Spinal cord (tissue), 10 donors: ENCODE data around the gene SALL1. TPM values are rescaled to one million over a fixed set of nuclear protein-coding genes. Genes with fewer than 3 reads are reported as not detected.

Experiments
- DNase-seq, 6 donors: peaks; one replicate each; pipeline versions ENCODE4 v3.0.0 to v3.0.0-alpha.2; 2013 to 2015; ENCODE audit warnings: low spot score in 6 of 6, low read depth in 4 of 6
- H3K27ac ChIP-seq: one replicate; pipeline ENCODE4 v1.5.1; 2013; ENCODE audit warnings: low read depth, low read length, control low read depth
- H3K27me3 ChIP-seq: one replicate; pipeline ENCODE4 v1.6.1; 2013; ENCODE audit warnings: low read length; ENCODE audit not compliant: control insufficient read depth, insufficient read depth
- H3K36me3 ChIP-seq: one replicate; pipeline ENCODE4 v1.6.1; 2013; ENCODE audit warnings: low read length; ENCODE audit not compliant: control insufficient read depth, insufficient read depth
- H3K4me1 ChIP-seq: one replicate; pipeline ENCODE4 v1.6.1; 2013; ENCODE audit warnings: low read length; ENCODE audit not compliant: control insufficient read depth, insufficient read depth
- H3K4me3 ChIP-seq: one replicate; pipeline ENCODE4 v1.5.1; 2013; ENCODE audit warnings: low read depth, low read length, control low read depth
- H3K9me3 ChIP-seq: one replicate; pipeline ENCODE4 v1.6.1; 2013; ENCODE audit warnings: low read length; ENCODE audit not compliant: control insufficient read depth, insufficient read depth
- WGBS: methylation state at CpG from one replicate; pipeline ENCODE4 v1.1.5; 2013; ENCODE audit warnings: missing lambda C conversion rate; ENCODE audit not compliant: insufficient coverage; 5-methylcytosine and 5-hydroxymethylcytosine counted together
- polyA plus RNA-seq, 2 donors: library from polyadenylated mRNA; unstranded; fragments of 120-200 nt; gene quantifications; one replicate each; pipeline ENCODE4 v1.2.1, GENCODE V29; 2013; ENCODE audit not compliant: insufficient read length in 2 of 2
- total RNA-seq, 2 donors: library from RNA; depleted of rRNA in 1 of 2; stranded (reverse); fragments of 120-200 nt in 1 of 2; fragments of >200 nt in 1 of 2; gene quantifications; one replicate each; pipeline versions ENCODE4 v1.2.3 to v1.2.4, GENCODE V29; 2013 to 2014
- donor health status: healthy.

Gene SALL1
- total and polyA plus RNA-seq, 4 donors: 14.7 to 98.7 (median 48.5) TPM

DNA sequence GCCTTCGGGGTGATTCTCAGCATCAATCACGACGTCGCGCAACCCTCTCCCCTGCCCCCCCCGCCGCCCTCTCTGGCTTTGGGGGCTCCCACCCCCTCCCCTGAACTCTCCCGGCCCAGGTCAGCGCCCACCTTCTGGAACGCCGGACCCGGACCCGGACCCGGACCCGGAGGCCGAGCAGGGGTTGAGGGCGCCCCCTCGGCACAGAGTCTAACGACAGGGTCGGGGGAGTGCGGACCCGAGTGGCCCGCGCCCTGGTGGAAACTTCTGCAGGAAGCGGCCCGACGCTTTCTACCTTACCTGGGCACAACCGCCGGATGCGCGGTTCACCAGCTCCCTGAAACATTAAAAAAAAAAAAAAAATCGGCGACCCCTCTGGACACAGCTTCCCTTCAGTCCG lies 16.2 kb downstream of the SALL1 start:
- peaks cover 20% of the 10 kb centered on the region for H3K27me3 ChIP-seq
- no peak for DNase-seq
- 36% methylated on average over 27 of the region's 34 CpGs for WGBS
- H3K36me3 ChIP-seq: peaks cover 27% of the 10 kb centered on the region
- no peak overlapping the region for H3K27ac ChIP-seq
- H3K4me3 ChIP-seq: no peak overlapping the region
- H3K4me1 ChIP-seq: peaks cover 50% of the 10 kb centered on the region
- H3K9me3 ChIP-seq: no peaks in the 10 kb centered on the region

DNA sequence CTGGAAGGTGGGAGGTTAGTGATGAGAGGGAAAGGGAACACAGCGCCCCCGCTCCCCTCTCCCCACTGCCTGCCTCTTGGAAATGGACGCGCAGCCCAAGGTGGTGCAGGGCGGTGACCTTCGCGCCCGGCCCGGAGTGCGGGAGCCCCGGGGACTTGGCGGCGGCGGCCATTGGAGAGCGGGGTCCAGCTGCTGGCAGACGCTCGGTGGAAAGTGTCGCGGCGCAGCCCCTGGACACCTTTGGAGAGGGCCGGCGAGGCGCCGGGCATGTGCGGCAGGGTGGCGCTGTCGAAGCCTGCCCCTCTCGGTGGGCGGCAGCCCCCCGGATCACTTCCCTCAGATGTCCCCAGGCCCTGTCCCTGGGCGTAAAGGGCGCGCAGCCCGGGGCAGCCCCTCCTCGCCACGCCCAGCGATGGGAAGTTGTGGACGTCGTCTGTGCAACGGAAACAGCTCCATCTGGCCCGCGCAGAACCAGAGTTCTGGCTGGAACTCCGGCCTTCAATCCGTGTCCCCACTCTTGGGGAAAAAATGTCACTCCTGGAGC lies 16.7 kb downstream of the SALL1 start:
- H3K4me1 ChIP-seq: peaks cover 45% of the 10 kb centered on the region
- 16% methylated on average over 43 of the region's 44 CpGs for WGBS
- peaks cover 20% of the 10 kb centered on the region for H3K27me3 ChIP-seq
- peak overlapping the region; percentile 61 for H3K27ac ChIP-seq
- no peak overlapping the region for H3K4me3 ChIP-seq
- DNase-seq: peak in 1 of 6 donors; percentile 13
- no peaks in the 10 kb centered on the region for H3K9me3 ChIP-seq
- H3K36me3 ChIP-seq: peaks cover 21% of the 10 kb centered on the region

DNA sequence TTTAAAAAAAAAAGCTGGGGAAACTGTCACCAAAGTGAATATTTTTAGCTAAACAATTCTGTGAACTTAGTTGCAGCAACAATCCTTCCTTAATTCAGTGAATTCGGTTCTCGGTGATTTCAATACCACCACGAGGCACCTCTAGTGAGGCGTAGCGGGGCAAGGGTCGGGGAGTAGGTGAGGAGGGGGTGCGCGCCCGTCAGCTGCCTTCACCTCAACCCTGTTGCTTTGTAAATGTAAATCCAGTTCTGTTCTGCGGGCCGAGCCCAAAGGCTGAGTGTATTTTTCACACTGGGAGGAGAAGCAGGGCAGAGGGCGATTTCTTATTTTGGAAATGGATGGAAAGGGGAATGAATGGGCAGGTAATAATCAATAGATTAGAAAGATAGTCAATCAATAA lies 17.4 kb downstream of the SALL1 start:
- Histone ChIP-seq H3K4me1 (peaks cover 46% of the 10 kb centered on the region), H3K9me3 (no peaks in the 10 kb centered on the region), H3K4me3 (no peak overlapping the region), H3K27ac (peak overlapping the region; percentile 61), H3K36me3 (peaks cover 18% of the 10 kb centered on the region), H3K27me3 (peaks cover 20% of the 10 kb centered on the region)
- DNase-seq: no peak
- WGBS: 27% methylated on average over 6 of the region's 12 CpGs

DNA sequence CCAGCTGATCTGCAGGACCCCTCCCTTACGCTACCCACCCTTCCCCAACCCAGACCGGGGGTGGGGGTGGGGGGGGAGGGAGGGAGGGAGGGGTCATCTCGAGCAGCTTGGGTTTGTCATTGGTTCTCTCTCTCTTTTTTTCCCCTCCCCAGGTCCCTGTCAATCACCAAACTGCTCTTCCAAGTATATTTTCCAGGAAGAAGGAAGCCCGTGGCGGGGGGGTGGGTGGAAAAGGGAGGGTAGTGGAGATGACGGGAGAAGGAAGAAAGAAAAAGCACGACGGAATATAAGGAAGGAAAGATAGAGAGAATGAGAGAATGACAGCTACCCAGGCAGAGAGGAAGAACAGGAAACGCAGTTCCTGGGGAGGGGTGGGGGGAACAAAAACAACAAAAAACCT lies 17.9 kb downstream of the SALL1 start:
- Histone ChIP-seq H3K27me3 (peaks cover 20% of the 10 kb centered on the region), H3K27ac (peak overlapping the region; percentile 61)

DNA sequence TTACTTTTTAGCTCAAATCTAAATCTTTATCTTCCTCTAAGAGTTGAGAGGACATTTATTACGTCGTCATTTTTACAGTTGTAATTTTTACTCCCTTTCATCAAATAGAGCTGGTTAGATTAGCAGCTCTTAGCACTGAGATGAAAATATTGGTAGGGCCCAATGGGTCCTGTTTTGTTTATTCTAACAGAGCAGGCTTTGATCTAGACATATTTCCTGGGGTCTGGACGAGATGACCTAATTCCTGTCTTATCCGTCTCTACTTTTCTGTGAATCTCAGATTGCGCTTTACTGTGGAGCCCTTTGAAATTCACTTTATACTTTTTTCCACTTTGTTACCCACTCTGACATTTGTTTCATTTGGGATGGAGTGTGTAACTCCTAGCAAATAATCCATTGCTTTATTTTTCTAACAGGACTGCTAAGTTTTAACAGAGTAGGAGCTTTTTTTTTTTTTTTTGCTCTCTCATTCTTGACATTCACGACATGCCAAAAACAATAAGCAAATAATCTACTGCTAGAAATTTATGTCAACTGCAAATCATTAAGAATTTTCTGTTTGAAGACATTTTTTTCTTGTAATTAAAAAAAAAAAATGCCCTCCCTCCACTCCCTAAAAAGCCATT lies 18.5 kb downstream of the SALL1 start:
- no peak for DNase-seq
- H3K36me3 ChIP-seq: peaks cover 14% of the 10 kb centered on the region
- peaks cover 20% of the 10 kb centered on the region for H3K27me3 ChIP-seq
- no CpG with 5 or more reads among the region's 6 CpGs for WGBS
- H3K9me3 ChIP-seq: no peaks in the 10 kb centered on the region
- peaks cover 40% of the 10 kb centered on the region for H3K4me1 ChIP-seq
- no peak overlapping the region for H3K4me3 ChIP-seq
- H3K27ac ChIP-seq: peak overlapping the region; percentile 11

More for the DNA sequence above, 17.9 kb downstream of the SALL1 start:
- peaks cover 41% of the 10 kb centered on the region for H3K4me1 ChIP-seq
- 24% methylated on average over 3 of the region's 9 CpGs for WGBS
- no peak overlapping the region for H3K4me3 ChIP-seq
- H3K9me3 ChIP-seq: no peaks in the 10 kb centered on the region
- H3K36me3 ChIP-seq: peaks cover 15% of the 10 kb centered on the region
- DNase-seq: no peak

DNA sequence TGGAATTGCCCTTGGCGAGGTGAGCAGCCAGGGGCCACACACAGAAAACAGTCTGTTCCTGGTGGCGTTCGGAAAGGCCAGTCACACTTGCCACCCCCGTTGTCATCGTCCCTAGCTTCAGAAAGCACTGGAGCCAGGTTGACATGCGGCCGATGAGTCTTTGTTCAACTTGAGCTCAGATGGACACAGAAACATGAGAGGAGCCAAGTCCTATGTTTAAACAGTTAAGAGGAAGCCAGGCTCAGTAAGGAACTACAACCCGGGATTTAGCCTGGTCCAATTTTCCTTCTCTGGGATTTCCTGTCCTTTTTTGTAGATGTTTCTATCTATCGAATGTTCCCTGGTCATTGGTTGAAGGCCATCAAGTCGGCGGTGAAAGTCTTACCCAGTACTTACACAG lies 19.5 kb downstream of the SALL1 start:
- 89% methylated on average over 11 of the region's 11 CpGs for WGBS
- Histone ChIP-seq H3K27ac (peak overlapping the region; percentile 11), H3K4me3 (no peak overlapping the region), H3K36me3 (peaks cover 9% of the 10 kb centered on the region), H3K27me3 (peaks cover 20% of the 10 kb centered on the region), H3K9me3 (no peaks in the 10 kb centered on the region), H3K4me1 (peaks cover 32% of the 10 kb centered on the region)
- no peak for DNase-seq

DNA sequence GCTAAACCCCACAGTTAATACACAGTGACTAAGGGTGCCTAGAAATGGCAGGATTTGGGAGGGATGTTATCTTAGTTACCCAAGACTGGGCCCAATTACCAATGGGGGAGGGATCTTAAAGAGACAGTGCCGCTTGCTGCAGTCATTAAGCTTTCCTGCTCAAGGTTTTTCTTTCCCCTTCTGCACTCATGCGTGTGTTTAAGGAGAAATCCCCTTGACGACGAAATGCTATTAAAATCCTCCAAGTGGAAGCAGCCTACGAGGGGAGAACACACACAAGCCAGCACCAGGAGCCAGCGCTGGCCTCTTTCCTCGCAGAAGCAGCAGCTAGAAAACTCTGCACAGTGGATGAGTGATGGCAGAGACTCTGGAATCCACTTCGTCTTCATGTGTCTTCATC lies 22.0 kb downstream of the SALL1 start:
- peaks cover under 1% of the 10 kb centered on the region for H3K36me3 ChIP-seq
- H3K4me1 ChIP-seq: peaks cover 21% of the 10 kb centered on the region
- H3K4me3 ChIP-seq: no peak overlapping the region
- DNase-seq: peak in 3 of 6 donors; percentile 66 to 88 (median 80)
- peaks cover 10% of the 10 kb centered on the region for H3K27me3 ChIP-seq
- peak overlapping the region; percentile 38 for H3K27ac ChIP-seq
- H3K9me3 ChIP-seq: no peaks in the 10 kb centered on the region
- WGBS: 17% methylated on average over 5 of the region's 8 CpGs

DNA sequence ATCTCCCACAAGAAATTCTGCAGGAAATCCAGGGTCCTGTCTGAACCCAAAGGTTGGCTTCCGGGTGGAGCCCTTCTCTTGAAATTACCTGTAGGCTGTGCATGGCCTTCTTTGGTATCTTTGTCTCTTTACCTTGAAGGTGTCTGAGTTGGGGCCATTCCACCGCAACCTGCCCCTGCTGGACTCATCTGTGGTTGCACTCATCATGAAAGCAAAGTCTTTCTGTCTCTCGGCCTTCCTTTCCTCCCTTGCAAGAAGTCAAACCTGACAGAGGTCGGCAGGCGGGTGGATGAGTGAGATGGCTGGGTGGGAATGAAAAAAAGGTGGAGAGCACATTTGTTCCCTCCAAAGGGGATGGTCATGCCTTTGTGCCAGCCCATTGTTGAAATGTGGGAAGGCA lies 25.1 kb downstream of the SALL1 start:
- no peaks in the 10 kb centered on the region for H3K9me3 ChIP-seq
- WGBS: 93% methylated on average over 3 of the region's 5 CpGs
- no peak overlapping the region for H3K27ac ChIP-seq

DNA sequence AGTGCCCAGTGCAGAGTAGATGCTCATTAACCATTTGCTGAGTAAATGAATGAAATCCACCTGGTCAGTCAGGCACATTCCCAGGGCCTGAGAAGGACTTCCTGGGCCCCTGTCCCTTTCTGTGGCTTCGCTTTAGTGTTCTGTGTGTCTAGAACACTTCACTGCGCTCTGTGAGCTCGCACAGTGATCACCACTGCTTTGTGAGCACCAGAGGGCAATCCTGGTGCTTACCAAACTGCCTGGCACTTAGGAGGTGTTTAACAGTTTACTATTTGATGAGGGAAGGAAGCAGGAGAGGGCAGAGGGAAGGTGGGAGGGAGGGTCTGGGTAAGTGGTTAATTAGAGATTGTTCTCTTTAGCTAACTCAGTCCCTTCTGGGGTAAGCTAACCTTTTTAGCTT lies 26.2 kb downstream of the SALL1 start:
- peaks cover 7% of the 10 kb centered on the region for H3K4me1 ChIP-seq
- H3K27ac ChIP-seq: no peak overlapping the region
- peaks cover 9% of the 10 kb centered on the region for H3K27me3 ChIP-seq
- H3K9me3 ChIP-seq: no peaks in the 10 kb centered on the region
- H3K4me3 ChIP-seq: no peak overlapping the region
- DNase-seq: no peak
- WGBS: 92% methylated on average over 3 of the region's 3 CpGs
- H3K36me3 ChIP-seq: no peaks in the 10 kb centered on the region

More for the DNA sequence above, 25.1 kb downstream of the SALL1 start:
- Histone ChIP-seq H3K4me3 (no peak overlapping the region), H3K27me3 (peaks cover 5% of the 10 kb centered on the region), H3K4me1 (peaks cover 7% of the 10 kb centered on the region), H3K36me3 (no peaks in the 10 kb centered on the region)
- no peak for DNase-seq

DNA sequence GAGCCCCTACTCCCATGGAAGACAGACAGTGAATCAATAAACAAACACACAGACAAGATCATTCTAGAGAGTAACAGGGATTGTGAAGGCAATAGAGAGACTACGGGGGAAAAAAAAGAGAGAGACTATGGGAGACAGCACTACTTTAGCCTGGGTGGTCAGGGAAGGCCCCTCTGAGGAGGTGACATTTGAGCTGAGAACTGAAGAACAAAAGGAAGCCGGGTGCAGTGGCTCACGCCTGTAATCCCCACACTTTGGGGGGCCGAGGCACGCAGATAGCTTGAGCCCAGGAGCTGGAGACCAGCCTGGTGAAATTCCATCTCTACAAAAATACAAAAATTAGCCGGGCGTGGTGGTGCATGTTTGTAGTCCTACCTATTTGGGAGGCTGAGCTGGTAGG lies 29.2 kb downstream of the SALL1 start:
- no peak for DNase-seq
- Histone ChIP-seq H3K36me3 (no peaks in the 10 kb centered on the region), H3K27ac (no peak overlapping the region), H3K9me3 (no peaks in the 10 kb centered on the region), H3K4me1 (no peaks in the 10 kb centered on the region), H3K4me3 (no peak overlapping the region), H3K27me3 (peaks cover 9% of the 10 kb centered on the region)
- WGBS: 45% methylated on average over 3 of the region's 7 CpGs
